GM06990 (cell line): ENCODE measurements around the gene DOK6.

Experiments
- DNase-seq: peaks from one replicate; pipeline ENCODE4 v3.0.0-alpha.2; 2011; ENCODE audit not compliant: insufficient read length; ENCODE audit errors: extremely low read depth
- H3K27me3 ChIP-seq: replicated peaks from 2 replicates; pipeline ENCODE4 v1.6.0; 2011; ENCODE audit warnings: low read length; ENCODE audit not compliant: control insufficient read depth, insufficient read depth
- H3K36me3 ChIP-seq: 2 replicates; pipeline ENCODE4 v1.5.1; 2011; ENCODE audit warnings: low read length; ENCODE audit not compliant: control insufficient read depth, insufficient read depth
- H3K4me3 ChIP-seq: replicated peaks from 2 replicates; pipeline ENCODE4 v1.5.1; 2011; ENCODE audit warnings: low read depth, mild to moderate bottlenecking, control low read depth, low read length
- TF ChIP-seq, protein P1 (sequence below): IDR thresholded peaks from 2 replicates; pipeline ENCODE4 v1.5.1; 2011; ENCODE audit warnings: low read length, control low read depth, mild to moderate bottlenecking, inconsistent platforms; ENCODE audit not compliant: insufficient read depth, poor library complexity, severe bottlenecking

Gene DOK6

DNA sequence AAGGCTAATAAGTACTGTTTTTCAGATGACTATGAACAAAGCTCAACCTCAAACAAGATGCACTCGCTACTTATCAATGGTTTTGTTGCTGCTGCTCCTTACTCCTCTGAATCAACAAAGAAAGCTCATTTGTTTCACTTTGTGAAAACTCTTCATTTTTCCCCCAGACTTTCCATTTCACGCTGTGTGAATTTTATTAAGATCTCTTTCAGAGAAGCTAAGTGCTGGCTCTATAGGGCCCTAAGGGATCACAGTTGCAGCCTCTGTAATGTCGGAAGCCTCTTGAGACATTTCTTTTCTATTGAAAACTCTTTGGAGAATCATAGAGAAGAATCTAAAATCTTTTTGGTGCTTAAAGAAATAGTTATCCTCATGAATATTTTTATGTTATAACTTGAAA is 337.2 kb downstream of the DOK6 start:
- DNase-seq = no peak
- Histone ChIP-seq H3K36me3 (no peaks in the 10 kb centered on the region), H3K27me3 (no peaks in the 10 kb centered on the region), H3K4me3 (no peak overlapping the region)
- TF ChIP-seq, protein P1, sequence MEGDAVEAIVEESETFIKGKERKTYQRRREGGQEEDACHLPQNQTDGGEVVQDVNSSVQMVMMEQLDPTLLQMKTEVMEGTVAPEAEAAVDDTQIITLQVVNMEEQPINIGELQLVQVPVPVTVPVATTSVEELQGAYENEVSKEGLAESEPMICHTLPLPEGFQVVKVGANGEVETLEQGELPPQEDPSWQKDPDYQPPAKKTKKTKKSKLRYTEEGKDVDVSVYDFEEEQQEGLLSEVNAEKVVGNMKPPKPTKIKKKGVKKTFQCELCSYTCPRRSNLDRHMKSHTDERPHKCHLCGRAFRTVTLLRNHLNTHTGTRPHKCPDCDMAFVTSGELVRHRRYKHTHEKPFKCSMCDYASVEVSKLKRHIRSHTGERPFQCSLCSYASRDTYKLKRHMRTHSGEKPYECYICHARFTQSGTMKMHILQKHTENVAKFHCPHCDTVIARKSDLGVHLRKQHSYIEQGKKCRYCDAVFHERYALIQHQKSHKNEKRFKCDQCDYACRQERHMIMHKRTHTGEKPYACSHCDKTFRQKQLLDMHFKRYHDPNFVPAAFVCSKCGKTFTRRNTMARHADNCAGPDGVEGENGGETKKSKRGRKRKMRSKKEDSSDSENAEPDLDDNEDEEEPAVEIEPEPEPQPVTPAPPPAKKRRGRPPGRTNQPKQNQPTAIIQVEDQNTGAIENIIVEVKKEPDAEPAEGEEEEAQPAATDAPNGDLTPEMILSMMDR = no peak

GRCh38 chr18:69747388-69747787 is 346.7 kb downstream of the DOK6 start:
- Histone ChIP-seq H3K27me3 (no peaks in the 10 kb centered on the region), H3K4me3 (no peak overlapping the region), H3K36me3 (no peaks in the 10 kb centered on the region)
- TF ChIP-seq, protein P1 = no peak
- no peak for DNase-seq

- H3K4me3 ChIP-seq = no peak overlapping the region
- TF ChIP-seq, protein P1 = no peak
- DNase-seq = no peak
- no peaks in the 10 kb centered on the region for H3K36me3 ChIP-seq
- no peaks in the 10 kb centered on the region for H3K27me3 ChIP-seq
These were observed 352.2 kb downstream of the DOK6 start for GRCh38 chr18:69752737-69753380.

DNA sequence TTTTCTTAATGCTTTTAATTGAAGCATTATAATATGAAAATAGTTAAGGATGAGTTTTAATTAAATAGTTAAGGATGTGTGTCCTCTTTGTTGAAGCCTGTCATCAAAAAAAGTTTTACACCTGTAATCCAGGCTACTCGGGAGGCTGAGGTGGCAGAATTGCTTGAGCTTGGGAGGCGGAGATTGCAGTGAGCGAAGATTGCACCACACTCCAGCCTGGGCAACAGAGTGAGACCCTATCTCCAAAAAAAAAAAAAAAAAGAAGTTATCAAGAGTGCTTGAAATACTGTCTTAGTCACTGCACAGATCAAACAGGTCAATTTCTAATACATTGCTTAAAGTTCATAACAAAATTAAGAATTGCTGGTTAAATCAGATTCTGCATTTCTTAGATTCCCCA is 353.4 kb downstream of the DOK6 start:
- Histone ChIP-seq H3K36me3 (no peaks in the 10 kb centered on the region), H3K4me3 (no peak overlapping the region), H3K27me3 (no peaks in the 10 kb centered on the region)
- DNase-seq = no peak
- TF ChIP-seq, protein P1 = no peak

DNA sequence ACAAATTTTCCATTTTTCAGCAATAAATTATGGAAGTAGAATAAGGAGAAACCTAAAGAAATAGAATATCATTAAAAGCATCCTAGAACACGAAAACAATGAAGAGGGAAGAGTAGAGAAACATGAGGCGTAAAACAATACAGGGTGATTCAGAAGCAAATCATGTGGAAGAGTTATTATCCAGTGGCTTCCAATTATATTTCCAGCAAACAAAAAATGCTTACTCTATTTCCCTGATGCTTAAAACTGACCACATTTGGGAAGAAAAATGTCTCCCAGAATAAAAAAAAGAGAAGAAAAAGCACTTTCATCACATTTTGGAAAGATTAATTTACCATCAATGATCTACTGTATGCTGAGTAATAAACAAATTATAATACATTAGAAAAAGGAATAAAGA is 354.4 kb downstream of the DOK6 start:
- TF ChIP-seq, protein P1 = no peak
- Histone ChIP-seq H3K4me3 (no peak overlapping the region), H3K27me3 (no peaks in the 10 kb centered on the region), H3K36me3 (no peaks in the 10 kb centered on the region)
- DNase-seq = no peak

GRCh38 chr18:69755856-69756496 is 355.3 kb downstream of the DOK6 start:
- H3K36me3 ChIP-seq = no peaks in the 10 kb centered on the region
- TF ChIP-seq, protein P1 = no peak
- no peaks in the 10 kb centered on the region for H3K27me3 ChIP-seq
- H3K4me3 ChIP-seq = no peak overlapping the region
- no peak for DNase-seq
